MG63 (cell line): ENCODE measurements around the gene FBXL20. TPM values are rescaled to one million over a fixed set of nuclear protein-coding genes. Genes with fewer than 3 reads are reported as not detected.

ENCODE experiments used
- DNase-seq: peaks from one replicate; pipeline ENCODE4 v3.0.0-alpha.2; 2020
- H3K27me3 ChIP-seq: fragments of 250-450 bp; sonication (Bioruptor Pico); 2 replicates; pipeline ENCODE4 v1.5.1; 2020; ENCODE audit warnings: mild to moderate bottlenecking, moderate library complexity
- H3K36me3 ChIP-seq: fragments of 250-450 bp; sonication (Bioruptor Pico); 2 replicates; pipeline ENCODE4 v1.5.1; 2020; ENCODE audit warnings: mild to moderate bottlenecking, moderate library complexity
- H3K4me3 ChIP-seq: fragments of 250-450 bp; sonication (Bioruptor Pico); 2 replicates; pipeline ENCODE4 v1.5.1; 2020; ENCODE audit warnings: mild to moderate bottlenecking, moderate library complexity
- H3K9me3 ChIP-seq: fragments of 250-450 bp; sonication (Bioruptor Pico); 2 replicates; pipeline ENCODE4 v1.5.1; 2020; ENCODE audit warnings: mild to moderate bottlenecking, moderate library complexity
- total RNA-seq: library from RNA; depleted of rRNA; stranded (reverse); fragments of >200 nt; shearing (Covaris generic); gene quantifications from 2 replicates; pipeline ENCODE4 v1.2.3, GENCODE V29; 2014; ENCODE audit warnings: low replicate concordance; rRNA removed

Gene FBXL20
- total RNA-seq, 1 experiment from 2014 or later, result 12.3 TPM

DNA sequence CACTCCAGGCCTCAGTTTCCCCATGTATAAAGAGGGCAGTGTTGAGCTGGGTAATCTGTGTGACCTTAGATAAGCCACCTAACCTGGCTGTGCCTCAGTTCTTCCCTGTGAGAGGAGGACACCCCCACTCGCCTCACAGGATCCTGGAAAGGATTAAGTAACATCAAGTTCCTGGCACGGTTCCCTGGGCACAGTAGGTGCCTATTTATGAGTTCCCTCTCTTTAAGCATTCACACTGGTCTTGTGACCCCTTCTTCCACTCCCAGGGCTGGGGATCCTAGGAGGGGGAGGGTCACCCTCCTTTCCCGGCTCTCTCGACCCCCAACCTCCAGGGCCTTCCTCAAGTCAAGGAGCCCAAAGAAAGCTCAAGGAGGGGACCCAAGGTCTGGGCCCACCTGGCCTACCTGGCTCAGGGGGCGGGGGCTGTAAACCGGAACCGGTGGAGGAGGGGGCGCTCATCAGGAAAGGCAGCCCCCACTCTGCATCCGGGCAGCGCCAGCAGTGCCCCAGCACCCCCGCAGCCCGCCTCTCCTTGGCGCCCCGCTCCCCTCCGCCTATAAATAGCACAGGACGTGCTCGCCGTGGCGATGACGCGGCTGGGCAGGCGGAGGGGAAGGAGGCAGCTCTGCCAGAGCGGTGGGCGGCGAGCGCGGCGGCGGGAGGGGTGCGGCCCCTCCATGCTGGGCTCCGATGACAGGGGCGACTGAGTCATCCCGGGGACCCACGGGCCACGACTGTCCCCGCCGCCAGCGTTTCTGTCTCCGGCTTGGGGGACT is 191.9 kb downstream of the FBXL20 start:
- Histone ChIP-seq H3K4me3 (no peak overlapping the region), H3K9me3 (no peaks in the 10 kb centered on the region), H3K36me3 (peaks cover 7% of the 10 kb centered on the region), H3K27me3 (no peaks in the 10 kb centered on the region)
- peak; percentile 69 for DNase-seq

DNA sequence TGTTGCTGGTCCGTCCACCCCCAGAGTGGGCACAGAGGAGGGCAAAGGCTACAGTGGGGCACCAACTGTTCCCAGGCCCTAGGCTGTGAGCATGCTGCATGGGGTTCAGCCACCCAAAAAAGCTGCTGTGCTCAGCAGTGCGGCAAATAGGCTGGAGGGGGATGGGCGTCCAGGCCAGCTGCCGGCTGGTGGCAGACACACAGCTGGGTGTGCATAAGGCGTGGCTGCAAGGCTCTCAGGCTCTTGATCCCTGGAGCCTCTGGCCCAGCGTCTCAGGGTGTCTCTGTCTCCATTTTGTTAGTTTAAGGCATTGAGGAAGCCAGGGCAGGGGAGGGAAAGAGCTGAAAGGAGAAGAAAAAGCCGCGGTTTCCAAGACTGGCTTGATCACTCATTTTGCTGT is 192.5 kb downstream of the FBXL20 start:
- no peak for DNase-seq
- Histone ChIP-seq H3K4me3 (no peak overlapping the region), H3K27me3 (no peaks in the 10 kb centered on the region), H3K9me3 (no peaks in the 10 kb centered on the region), H3K36me3 (peaks cover 13% of the 10 kb centered on the region)

DNA sequence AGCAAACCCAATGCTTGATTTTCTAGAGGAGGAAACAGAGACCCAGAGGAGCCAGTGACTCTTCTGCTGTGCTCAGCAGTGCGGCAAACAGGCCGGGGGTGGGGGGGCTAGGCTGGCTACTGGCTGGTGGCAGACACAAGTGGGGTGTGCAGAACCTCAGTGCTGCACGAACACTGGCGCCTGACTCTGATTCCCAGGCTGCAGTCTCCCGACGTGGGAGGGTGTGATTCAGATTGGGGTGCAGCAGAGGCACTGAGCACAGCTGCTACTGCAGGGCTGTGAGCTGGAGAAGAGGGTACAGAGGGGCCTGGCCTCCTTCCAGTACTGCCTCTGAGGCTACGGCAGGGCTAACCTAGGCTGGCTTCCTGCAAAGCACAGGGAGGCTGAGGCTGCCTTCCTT is 193.3 kb downstream of the FBXL20 start:
- H3K4me3 ChIP-seq, result no peak overlapping the region
- no peaks in the 10 kb centered on the region for H3K9me3 ChIP-seq
- DNase-seq, result no peak
- H3K27me3 ChIP-seq, result no peaks in the 10 kb centered on the region
- peaks cover 21% of the 10 kb centered on the region for H3K36me3 ChIP-seq

DNA sequence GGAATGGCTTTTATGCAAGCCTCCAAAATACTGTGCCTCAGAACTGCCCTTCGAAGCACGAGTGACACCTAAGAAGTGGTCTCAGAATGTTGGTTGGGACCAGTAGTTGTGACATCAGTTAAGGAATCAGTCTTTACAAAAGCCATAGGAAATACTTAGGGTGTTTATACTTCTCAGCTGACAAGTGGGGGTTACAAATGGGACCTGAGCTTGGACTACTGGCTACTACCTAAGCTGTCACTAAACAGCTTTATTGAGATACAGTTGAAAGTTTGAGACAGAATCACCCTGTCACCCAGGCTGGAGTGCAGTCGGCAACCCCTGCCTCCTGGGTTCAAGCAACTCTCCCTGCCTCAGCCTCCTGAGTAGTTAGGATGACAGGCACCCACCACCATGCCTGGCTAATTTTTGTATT is 196.3 kb downstream of the FBXL20 start:
- Histone ChIP-seq H3K4me3 (no peak overlapping the region), H3K27me3 (no peaks in the 10 kb centered on the region), H3K36me3 (peaks cover 51% of the 10 kb centered on the region), H3K9me3 (no peaks in the 10 kb centered on the region)
- DNase-seq, result no peak

DNA sequence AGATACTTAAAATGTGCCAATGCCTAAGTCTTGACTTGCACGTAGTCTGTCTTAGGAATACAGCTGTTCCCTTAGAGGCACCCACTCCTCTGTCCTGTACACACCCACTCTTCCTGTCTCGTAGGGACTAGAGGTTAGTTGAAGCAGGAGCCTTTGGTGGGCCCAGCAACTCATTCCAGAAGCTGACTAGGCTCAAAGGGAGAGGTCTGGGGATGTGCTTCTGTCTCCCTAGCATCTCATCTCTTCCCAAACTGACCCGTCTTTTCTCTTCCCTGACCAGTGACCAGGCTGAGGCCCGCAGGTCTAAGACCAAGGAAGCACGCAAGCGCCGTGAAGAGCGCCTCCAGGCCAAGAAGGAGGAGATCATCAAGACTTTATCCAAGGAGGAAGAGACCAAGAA is 197.2 kb downstream of the FBXL20 start:
- no peak for DNase-seq
- H3K27me3 ChIP-seq, result no peaks in the 10 kb centered on the region
- H3K4me3 ChIP-seq, result no peak overlapping the region
- H3K36me3 ChIP-seq, result peaks cover 51% of the 10 kb centered on the region
- H3K9me3 ChIP-seq, result no peaks in the 10 kb centered on the region

Other genes with a start within 250 kb of the FBXL20 start
- gene PLXDC1, start 250.0 kb downstream of the FBXL20 start, total RNA-seq, result not detected in 2 replicates
- gene ARL5C, start 235.5 kb downstream of the FBXL20 start, total RNA-seq, result not detected in 2 replicates
- gene CACNB1, start 204.0 kb downstream of the FBXL20 start, total RNA-seq, result 2.2 and 2.4 TPM in 2 replicates
- 4,123 and 4,721 TPM in 2 replicates for gene RPL19, start 201.3 kb downstream of the FBXL20 start, total RNA-seq
- gene STAC2, start 175.7 kb downstream of the FBXL20 start, total RNA-seq, result not detected in 2 replicates
- gene MED1, start 49.6 kb upstream of the FBXL20 start, total RNA-seq, result 19.0 and 23.3 TPM in 2 replicates
- gene CDK12, start 59.9 kb upstream of the FBXL20 start, total RNA-seq, result 19.7 and 34.0 TPM in 2 replicates
- not detected in 2 replicates for gene NEUROD2, start 206.3 kb upstream of the FBXL20 start, total RNA-seq
- not detected in 2 replicates for gene PPP1R1B, start 225.3 kb upstream of the FBXL20 start, total RNA-seq
- 55.2 and 61.8 TPM in 2 replicates for gene STARD3, start 235.5 kb upstream of the FBXL20 start, total RNA-seq